ENCODE data around the gene AKAP7.
"Not testable (repeated sequence)": the region's sequence is repeated elsewhere in the genome, so short reads cannot be mapped to it uniquely, and the experiment has no call there.

AKAP7 gene

DNA sequence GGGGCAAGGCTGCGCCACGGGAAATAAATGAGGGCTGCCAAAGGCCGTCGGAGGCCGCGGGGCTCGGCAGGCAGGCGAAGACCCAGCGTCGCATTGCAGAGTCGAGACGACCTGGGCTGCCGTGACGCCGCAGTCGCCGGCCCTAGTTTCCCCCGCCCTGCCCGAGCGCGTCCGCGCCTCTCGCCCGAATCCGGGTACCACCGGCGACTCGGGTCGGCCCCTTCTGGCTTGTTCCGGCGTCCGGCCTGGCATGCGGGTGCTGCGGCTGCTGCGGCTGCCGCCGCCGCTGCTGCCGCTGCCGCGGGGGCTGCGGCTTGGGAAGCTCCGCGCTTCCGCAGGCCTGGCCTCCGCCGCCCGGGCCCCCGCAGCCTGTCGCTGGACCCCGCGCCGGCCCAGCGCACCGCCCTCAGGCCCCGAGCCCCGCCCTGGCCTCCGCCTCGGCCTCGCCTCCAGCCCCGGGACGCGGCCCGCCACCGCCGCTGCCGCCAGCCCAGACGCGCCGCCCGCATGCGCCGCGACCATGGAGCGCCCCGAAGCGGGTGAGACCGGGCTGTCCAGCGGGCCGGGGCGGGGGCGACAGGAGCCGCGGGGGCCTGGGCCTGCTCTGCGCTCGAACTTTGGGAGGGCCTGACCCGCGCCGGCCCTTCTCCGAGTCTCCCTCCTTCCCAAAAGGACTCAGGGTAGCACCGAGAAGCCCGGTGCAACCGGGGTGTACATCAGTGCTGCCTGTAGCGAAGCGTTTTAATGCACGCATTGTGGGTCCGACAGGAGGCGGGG is at the start of gene AKAP7:
Gene AKAP7, plus strand, starts transcription at position 224 of the 777 bp plus-strand sequence. Its CDS starts 297 bp downstream, at position 521.
- DNase-seq (ENCODE audit: low read depth): peak; percentile 62

- DNase-seq (ENCODE audit: low read depth): not testable (repeated sequence)
Measured at GRCh38 chr6:131090339-131090738, 44.9 kb upstream of the AKAP7 start.

GRCh38 chr6:131091944-131092343 is 43.3 kb upstream of the AKAP7 start:
- DNase-seq (ENCODE audit: low read depth): not testable (repeated sequence)

DNA sequence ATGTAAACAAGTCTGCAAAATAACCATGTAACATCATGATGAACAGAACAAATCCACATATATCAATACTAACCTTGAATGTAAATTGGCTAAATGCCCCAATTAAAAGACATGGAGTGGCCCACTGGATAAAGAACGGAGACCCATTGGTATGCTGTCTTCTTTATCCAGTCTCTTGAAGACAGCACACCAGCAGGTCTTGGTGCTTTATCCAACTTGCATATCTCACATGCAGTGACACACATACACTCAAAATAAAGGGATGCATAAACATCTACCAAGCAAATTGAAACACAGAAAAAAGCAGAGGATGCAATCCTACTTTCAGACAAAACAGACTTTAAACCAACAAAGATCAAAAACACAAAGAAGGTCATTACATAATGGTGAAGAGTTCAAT is 41.9 kb upstream of the AKAP7 start:
- no peak for DNase-seq (ENCODE audit: low read depth)

- DNase-seq (ENCODE audit: low read depth): no peak
Measured at GRCh38 chr6:131096786-131097185, 38.5 kb upstream of the AKAP7 start.

DNA sequence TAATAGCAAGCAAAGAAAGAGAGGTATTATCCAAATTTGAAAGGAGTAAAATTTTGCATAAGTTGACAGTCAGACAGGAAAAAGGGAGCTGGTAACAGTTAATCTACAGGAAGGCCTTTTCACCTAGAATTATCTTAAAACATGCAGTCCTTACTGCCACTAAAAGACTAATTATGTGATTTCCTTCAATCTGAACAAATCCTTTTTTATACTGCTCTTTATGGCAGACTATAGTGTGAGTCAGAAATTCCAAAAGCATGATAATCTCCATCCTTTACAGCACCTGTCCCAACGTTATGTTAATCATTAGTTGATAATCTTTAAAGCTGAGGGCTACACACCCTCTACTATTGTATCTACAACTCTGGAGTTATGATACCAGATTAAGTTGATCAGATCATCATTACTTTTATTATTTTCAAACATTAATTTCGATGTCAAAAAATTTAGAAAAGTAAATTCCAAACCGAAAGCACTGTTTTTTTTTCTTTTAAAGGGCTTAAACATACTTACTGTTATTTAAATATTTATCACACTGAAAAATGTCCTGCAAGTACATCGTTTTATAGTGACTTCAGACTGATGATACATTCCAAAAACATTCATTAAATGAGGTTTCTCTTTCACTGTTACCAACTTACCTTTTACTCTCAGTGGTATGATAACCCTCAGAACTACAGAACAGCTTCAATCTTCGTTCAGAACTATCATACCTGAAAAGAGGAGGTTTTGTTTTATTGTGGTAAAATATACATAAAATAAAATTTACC is 33.2 kb upstream of the AKAP7 start:
- no peak for DNase-seq (ENCODE audit: low read depth)

- no peak for DNase-seq (ENCODE audit: low read depth)
Measured at GRCh38 chr6:131103296-131103695, 32.0 kb upstream of the AKAP7 start.

DNA sequence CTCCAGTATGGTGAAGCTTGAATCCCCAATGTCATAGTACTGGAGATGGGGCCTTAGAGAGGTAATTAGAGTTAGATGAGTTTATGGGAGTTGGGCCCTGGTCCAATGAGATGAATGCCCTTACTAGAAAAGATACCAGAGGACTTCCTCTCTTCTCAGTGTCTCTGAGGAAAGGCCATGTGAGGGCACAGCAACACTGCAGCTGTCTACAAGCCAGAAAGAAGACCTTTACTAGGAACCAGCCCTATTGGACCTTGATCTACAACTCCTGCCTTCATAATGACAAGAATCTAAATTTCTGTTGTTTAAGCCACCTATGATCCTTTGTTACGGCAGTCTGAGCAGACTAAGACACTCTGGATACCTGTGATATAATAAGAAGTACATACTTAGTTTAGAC is 31.4 kb upstream of the AKAP7 start:
- no peak for DNase-seq (ENCODE audit: low read depth)

DNA sequence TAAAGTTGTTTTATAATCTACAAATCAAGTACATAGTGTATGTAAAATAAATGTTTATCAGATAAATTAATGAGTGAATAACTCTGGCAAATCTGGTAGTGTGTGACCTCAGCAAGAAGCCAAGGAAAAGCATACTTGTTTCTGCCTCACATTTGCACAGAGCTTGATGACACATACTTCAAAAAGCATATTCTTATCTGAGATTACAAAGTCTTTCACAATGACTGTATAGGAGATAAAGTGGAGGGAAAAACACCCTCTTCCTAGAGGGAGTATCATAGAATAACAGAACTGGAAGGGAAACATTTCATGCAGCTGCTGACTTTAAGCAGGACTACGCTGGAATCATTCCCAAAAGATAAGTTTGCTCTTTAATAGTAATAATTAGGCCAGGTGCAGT is 28.1 kb upstream of the AKAP7 start:
- no peak for DNase-seq (ENCODE audit: low read depth)

DNA sequence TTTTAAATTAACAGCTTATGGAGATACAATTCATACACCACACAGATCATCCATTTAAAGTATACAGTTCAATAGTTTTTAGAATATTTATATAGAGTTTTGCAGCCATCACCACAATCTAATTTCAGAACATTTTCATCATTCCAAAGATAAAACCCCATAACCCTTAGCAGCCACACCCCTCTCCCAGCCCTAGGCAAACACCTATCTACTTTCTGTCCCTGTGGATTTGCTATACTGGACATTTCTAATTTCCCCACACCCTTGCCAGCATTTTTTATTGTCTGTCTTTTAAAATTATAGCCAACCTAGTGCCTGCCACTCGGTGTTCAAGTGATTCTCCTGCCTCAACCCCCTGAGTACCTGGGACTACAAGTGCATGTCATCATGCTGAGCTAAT is 23.0 kb upstream of the AKAP7 start:
- no peak for DNase-seq (ENCODE audit: low read depth)

GRCh38 chr6:131115651-131116050 is 19.6 kb upstream of the AKAP7 start:
- no peak for DNase-seq (ENCODE audit: low read depth)

- DNase-seq (ENCODE audit: low read depth): no peak
Measured at GRCh38 chr6:131116321-131116720, 18.9 kb upstream of the AKAP7 start.

DNA sequence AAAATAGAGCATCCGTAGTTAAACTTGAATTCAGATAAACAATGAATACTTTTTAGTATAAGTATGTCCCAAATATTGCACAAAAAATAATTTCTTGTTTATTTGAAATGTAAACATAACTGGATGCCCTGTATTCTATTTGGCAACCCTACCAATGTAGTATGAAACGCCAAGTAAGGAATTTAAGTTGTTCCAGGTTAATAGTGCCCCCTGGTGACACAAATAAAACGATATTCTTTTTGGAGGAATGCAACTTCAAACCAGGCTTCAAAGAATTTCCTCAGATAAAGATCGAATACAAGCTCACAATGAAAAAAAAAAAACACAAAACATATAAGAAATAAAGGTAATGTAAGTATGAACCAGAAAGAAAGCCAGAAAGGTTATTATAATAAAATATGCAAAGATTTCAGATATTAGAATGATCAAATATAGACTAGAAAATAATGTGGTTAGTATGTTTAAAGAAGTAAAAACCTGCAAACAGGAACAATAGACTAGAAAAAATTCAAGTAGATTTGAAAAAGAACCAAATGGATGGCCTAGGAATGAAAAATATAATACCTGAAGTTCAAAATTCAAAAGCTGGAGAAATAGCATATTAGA is 18.4 kb upstream of the AKAP7 start:
- DNase-seq (ENCODE audit: low read depth): no peak

- no peak for DNase-seq (ENCODE audit: low read depth)
Measured at GRCh38 chr6:131117878-131118277, 17.4 kb upstream of the AKAP7 start.

DNA sequence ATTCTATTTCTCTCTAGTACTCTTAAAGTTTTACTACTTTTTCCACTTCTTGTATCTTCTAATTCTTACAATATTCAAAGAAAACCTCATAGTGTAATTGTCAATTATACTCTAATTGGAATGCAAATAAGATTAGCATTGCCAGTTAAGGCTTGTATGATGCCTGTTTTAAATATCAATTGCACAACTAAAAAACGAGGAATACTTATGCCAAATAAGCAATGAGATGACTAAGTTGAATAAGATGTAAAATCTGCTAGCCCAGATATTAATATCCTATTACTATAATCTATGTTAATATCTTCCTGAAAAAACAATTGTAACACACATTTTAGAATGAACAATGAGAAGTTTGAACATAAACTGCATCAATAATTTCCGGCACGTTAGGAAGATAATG is 13.3 kb upstream of the AKAP7 start:
- DNase-seq (ENCODE audit: low read depth): no peak

GRCh38 chr6:131122516-131122915 is 12.8 kb upstream of the AKAP7 start:
- DNase-seq (ENCODE audit: low read depth): no peak

DNA sequence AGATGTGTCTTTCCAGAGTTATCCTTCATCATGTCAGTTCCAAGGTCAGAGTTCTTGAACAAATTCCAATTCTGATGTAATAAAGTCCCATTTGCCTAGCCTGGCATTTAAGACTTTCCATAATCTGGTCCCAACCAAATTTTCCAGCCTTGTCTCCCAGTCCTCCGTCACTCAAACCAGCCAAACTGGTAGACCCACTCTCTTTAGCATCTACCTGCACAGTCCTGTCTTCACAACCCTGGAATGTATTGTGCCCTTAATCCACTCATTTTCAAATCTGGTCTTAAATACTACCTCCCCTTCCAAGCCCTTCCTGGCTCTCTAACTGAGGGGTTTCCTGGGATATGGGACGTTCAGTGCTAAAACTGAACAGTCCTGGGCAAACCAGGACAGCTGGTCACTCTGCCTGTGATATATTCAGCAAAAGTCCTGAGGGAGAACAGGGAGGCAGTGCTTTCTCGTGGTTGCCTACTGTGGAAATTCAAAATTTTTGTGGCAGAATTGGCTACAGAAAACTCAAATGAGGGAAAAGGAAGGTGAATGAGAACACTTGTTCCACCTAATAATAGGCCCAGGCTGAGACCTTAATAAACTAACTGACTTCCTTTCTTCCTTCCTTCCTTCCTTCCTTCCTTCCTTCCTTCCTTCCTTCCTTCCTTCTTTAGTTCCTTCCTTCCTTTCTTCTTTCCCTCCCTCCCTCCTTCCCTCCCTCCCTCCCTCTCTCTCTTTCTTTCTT is 10.8 kb upstream of the AKAP7 start:
- DNase-seq (ENCODE audit: low read depth): no peak

DNA sequence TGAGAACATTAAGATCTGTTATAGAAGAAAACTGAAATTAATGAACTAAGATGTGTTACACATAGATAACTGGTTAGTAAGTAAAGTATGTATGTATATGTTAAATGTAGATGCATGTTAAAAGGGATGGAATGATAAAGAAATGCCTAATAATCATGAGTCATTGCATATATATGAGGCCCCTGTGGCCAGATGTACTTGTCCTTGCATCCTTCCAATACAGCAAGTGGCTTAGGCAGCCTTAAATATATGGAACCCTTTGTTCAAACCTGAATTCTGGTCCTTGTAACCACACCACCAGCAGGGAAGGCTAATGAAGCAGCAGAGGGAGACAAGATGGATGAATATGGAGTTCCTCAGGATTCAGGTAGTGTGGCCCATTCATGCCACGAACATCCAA is 9.8 kb upstream of the AKAP7 start:
- DNase-seq (ENCODE audit: low read depth): no peak

- no peak for DNase-seq (ENCODE audit: low read depth)
Measured at GRCh38 chr6:131129689-131130553, 5.3 kb upstream of the AKAP7 start.

GRCh38 chr6:131130554-131130940 is 4.7 kb upstream of the AKAP7 start:
- DNase-seq (ENCODE audit: low read depth): no peak

- no peak for DNase-seq (ENCODE audit: low read depth)
Measured at GRCh38 chr6:131132360-131132759, 2.9 kb upstream of the AKAP7 start.

Data from activated T-cell treated with anti-CD3 and anti-CD28 coated beads for 48 hours (primary cell).